ENCODE measurements around the gene GULP1. TPM values are rescaled to one million over a fixed set of nuclear protein-coding genes. Genes with fewer than 3 reads are reported as not detected.
A peak's percentile ranks its signal among the peaks of the same experiment; 100 is the strongest.

GULP1 gene
- polyA plus RNA-seq, 1 donor from 2014 or later, result 10.2 TPM

- no peaks in the 10 kb centered on the region for H3K27me3 ChIP-seq (ENCODE audit: insufficient read depth, low read depth, low read length)
- no peak overlapping the region for H3K4me3 ChIP-seq (ENCODE audit: low read length)
- H3K9me2 ChIP-seq (ENCODE audit: insufficient read depth, low read length), result no peaks in the 10 kb centered on the region
- no peaks in the 10 kb centered on the region for H3K9me3 ChIP-seq (ENCODE audit: low read length)
- TF ChIP-seq RAD21 (conservative IDR thresholded peaks at IDR 0.05) (no peak), MXI1 (conservative IDR thresholded peaks at IDR 0.05; ENCODE audit: poor library complexity, severe bottlenecking) (no peak), POLR2AphosphoS5 (IDR thresholded peaks at IDR 0.05) (peak; percentile 61), REST (IDR thresholded peaks at IDR 0.05; ENCODE audit: borderline replicate concordance) (no peak), CTCF (IDR thresholded peaks at IDR 0.05; ENCODE audit: poor library complexity, severe bottlenecking) (no peak), EP300 (conservative IDR thresholded peaks at IDR 0.05; ENCODE audit: poor library complexity, severe bottlenecking) (peak; percentile 79), TAF1 (IDR thresholded peaks at IDR 0.05; ENCODE audit: low read depth) (no peak), EZH2 (IDR thresholded peaks at IDR 0.05; ENCODE audit: borderline replicate concordance, insufficient read depth, low read length, poor library complexity, severe bottlenecking) (no peak), SMC3 (conservative IDR thresholded peaks at IDR 0.05; ENCODE audit: poor library complexity) (no peak)
- no peak overlapping the region for H3K9ac ChIP-seq (ENCODE audit: low read length)
- no peaks in the 10 kb centered on the region for H3K36me3 ChIP-seq (ENCODE audit: insufficient read depth, low read length)
- no peaks in the 10 kb centered on the region for H3K79me2 ChIP-seq (replicated peaks; ENCODE audit: insufficient read depth, low read length)
- no peaks in the 10 kb centered on the region for H4K20me1 ChIP-seq (ENCODE audit: insufficient read depth)
- peak overlapping the region; percentile 3 for H3K4me2 ChIP-seq (ENCODE audit: low read length)
- H3K27ac ChIP-seq (ENCODE audit: low read length), result peak overlapping the region; percentile 60
- no peaks in the 10 kb centered on the region for H3F3A ChIP-seq (ENCODE audit: insufficient read depth, low read length, poor library complexity, severe bottlenecking)
- H2AFZ ChIP-seq (ENCODE audit: low read depth, low read length), result no peak overlapping the region
These were observed 184.3 kb downstream of the GULP1 start for GRCh38 chr2:188475945-188476344.

GRCh38 chr2:188477564-188478103 lies 186.0 kb downstream of the GULP1 start:
- H3K9ac ChIP-seq (ENCODE audit: low read length), result no peak overlapping the region
- no peaks in the 10 kb centered on the region for H3K9me2 ChIP-seq (ENCODE audit: insufficient read depth, low read length)
- no peaks in the 10 kb centered on the region for H3K9me3 ChIP-seq (ENCODE audit: low read length)
- H2AFZ ChIP-seq (ENCODE audit: low read depth, low read length), result no peak overlapping the region
- no peak overlapping the region for H3K27ac ChIP-seq (ENCODE audit: low read length)
- no peaks in the 10 kb centered on the region for H3F3A ChIP-seq (ENCODE audit: insufficient read depth, low read length, poor library complexity, severe bottlenecking)
- H4K20me1 ChIP-seq (ENCODE audit: insufficient read depth), result no peaks in the 10 kb centered on the region
- H3K36me3 ChIP-seq (ENCODE audit: insufficient read depth, low read length), result no peaks in the 10 kb centered on the region
- TF ChIP-seq EP300 (conservative IDR thresholded peaks at IDR 0.05; ENCODE audit: poor library complexity, severe bottlenecking) (no peak), POLR2AphosphoS5 (IDR thresholded peaks at IDR 0.05) (no peak)
- no peak overlapping the region for H3K4me2 ChIP-seq (ENCODE audit: low read length)
- H3K79me2 ChIP-seq (replicated peaks; ENCODE audit: insufficient read depth, low read length), result no peaks in the 10 kb centered on the region
- H3K4me3 ChIP-seq (ENCODE audit: low read length), result no peak overlapping the region
- H3K27me3 ChIP-seq (ENCODE audit: insufficient read depth, low read depth, low read length), result no peaks in the 10 kb centered on the region

All from neural cell (in vitro differentiated cells).